HG02870 (cell line): ENCODE results near the gene ICA1L.

Experiments used
- ATAC-seq: cut with Tn5 transposase; IDR thresholded peaks from one replicate; pipeline ENCODE4 v1.9.1; 2021; ENCODE audit warnings: mild to moderate bottlenecking, moderate library complexity; ENCODE audit not compliant: unreplicated experiment

ICA1L gene

DNA sequence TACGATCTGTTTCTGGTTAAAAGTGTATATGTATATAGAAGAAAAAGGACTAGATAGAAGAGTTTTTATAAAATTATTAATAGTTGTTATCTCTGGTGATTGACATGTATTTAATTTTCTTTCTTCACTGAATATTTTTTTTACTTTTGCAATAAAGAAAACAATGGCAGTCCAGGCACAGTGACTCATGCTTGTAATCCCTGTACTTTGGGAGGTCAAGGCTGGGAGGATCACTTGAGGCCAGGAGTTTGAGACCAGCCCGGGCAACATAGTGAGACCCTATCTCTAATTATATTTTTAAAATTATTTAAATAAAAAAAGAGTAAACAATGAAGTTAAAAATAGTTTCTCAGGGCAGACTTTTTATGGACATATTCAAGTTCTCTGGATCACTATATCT lies 122.1 kb downstream of the ICA1L start:
- no peak for ATAC-seq

DNA sequence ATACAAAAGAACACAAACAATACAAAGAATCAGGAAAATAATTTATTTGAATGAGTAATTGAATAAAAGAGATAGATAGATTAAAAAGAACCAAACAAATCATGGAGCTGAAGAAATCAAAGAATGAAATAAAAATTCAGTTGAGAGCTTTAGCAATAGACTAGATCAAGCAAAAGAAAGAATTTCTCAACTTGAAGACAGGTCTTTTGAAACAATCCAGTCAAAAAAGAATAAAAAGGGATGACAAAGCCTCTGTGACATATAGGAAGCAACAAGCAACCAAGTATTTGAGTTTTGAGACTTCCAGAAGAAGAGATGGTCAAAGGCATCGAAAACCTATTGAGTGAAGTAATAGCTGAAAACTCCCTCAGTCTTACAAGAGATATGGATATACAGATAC lies 128.0 kb downstream of the ICA1L start:
- no peak for ATAC-seq

DNA sequence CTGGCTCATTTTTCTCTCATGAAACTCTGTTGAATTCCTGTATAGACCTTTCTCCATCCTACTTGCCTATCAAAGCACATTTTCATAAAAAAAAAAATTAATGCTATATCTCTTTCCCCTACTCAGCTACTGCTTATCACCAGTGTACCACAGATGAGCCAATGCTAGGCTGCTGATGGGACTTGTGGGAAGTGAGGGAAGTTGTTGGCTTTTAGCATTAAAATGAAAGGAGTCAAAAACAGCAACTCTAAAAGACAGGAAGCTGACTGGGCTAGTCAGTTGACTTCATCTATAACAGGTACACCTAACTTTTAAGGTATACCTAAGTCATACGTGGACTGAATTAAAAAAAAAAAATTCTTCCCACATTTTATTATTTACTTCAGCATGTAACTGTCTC lies 134.7 kb downstream of the ICA1L start:
- no peak for ATAC-seq

DNA sequence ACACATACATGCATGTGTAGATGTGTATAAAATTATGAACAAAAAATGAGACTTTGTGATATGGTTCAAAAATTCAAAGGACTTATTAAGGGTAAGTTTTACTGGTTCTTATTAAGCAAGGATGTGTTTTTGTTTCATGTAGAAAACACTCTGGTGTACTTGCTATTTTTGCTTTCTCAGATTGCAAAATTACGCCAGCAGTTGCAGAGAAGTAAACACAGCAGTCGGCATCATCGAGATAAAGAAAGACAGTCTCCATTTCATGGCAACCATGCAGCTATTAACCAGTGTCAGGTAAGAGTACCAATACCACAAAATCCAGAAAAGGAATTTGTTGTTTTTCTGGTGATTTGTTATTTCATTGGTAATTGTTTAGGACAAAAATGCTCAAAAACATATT lies 145.5 kb downstream of the ICA1L start:
- ATAC-seq, result no peak

DNA sequence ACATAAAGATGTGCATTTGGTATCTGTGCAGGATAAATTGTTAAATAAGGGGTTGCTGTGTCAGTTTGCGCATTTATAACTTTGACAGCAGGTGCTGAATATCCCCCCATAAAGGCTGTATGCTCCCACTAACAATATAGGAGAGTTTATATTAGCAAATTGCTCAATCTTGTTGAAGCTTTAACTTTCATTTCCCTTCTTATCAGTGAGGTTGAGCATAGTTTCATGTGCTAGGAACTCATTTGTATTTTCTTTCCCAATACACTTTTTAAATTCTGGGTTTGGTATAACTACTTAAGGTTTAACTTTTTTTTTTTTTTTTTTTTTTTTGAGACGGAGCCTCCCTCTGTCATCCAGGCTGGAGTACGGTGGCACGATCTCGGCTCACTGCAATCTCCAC lies 147.8 kb downstream of the ICA1L start:
- ATAC-seq, result no peak
